H1 (cell line): ENCODE measurements around the gene RPS13. TPM values are rescaled to one million over a fixed set of nuclear protein-coding genes. Genes with fewer than 3 reads are reported as not detected.

Experiments
- polyA plus RNA-seq, 7 experiments: library from polyadenylated mRNA; depleted of rRNA in 3 of 7; stranded (reverse) in 5 of 7; unstranded in 2 of 7; fragments of >200 nt in 5 of 7; fragments of 200-250 nt in 2 of 7; gene quantifications; 1 replicate in 5 of 7; 2 replicates in 1 of 7; 4 replicates in 1 of 7; pipeline versions ENCODE4 v1.2.1 to v1.2.3, GENCODE V29; 2011 to 2013; ENCODE audit warnings: missing spikeins in 2 of 7, mixed read lengths in 2 of 7
- total RNA-seq: library from RNA; stranded (reverse); fragmentation: NEBNext Ultra II Directional; extraction: Animal tissue kit (Norgen Biotek cat#: 25700); gene quantifications from 2 replicates; pipeline ENCODE4 v1.2.1, GENCODE V29; 2021
- TF ChIP-seq, protein P1 (sequence below), 3 experiments: IDR thresholded peaks; 1 replicate in 2 of 3; 2 replicates in 1 of 3; pipeline versions ENCODE4 v1.5.1 to v1.6.1; 2011; ENCODE audit warnings: low read length in 3 of 3, mild to moderate bottlenecking in 3 of 3, inconsistent platforms in 2 of 3, low read depth in 1 of 3, moderate library complexity in 1 of 3; ENCODE audit not compliant: insufficient read depth in 1 of 3; ENCODE audit errors: control extremely low read depth in 1 of 3

The RPS13 gene
- total and polyA plus RNA-seq, 2 of the 8 experiments (the other 6 are each of a cell fraction or from before 2014, with no cell fraction given): 1,336 to 2,270 TPM

- TF ChIP-seq, protein P1, sequence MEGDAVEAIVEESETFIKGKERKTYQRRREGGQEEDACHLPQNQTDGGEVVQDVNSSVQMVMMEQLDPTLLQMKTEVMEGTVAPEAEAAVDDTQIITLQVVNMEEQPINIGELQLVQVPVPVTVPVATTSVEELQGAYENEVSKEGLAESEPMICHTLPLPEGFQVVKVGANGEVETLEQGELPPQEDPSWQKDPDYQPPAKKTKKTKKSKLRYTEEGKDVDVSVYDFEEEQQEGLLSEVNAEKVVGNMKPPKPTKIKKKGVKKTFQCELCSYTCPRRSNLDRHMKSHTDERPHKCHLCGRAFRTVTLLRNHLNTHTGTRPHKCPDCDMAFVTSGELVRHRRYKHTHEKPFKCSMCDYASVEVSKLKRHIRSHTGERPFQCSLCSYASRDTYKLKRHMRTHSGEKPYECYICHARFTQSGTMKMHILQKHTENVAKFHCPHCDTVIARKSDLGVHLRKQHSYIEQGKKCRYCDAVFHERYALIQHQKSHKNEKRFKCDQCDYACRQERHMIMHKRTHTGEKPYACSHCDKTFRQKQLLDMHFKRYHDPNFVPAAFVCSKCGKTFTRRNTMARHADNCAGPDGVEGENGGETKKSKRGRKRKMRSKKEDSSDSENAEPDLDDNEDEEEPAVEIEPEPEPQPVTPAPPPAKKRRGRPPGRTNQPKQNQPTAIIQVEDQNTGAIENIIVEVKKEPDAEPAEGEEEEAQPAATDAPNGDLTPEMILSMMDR (IDR thresholded peaks at IDR 0.05; ENCODE audit: control extremely low read depth in 1 of 3, insufficient read depth in 1 of 3, low read depth in 1 of 3, low read length in 3 of 3): no peak
These were observed 21.2 kb upstream of the RPS13 start (continued) for GRCh38 chr11:17098658-17099057.
